NCI-H1105 (cell line): ENCODE measurements around the gene IFNK.
"Not testable (repeated sequence)": the region's sequence is repeated elsewhere in the genome, so short reads cannot be mapped to it uniquely, and the experiment has no call there.

Source experiments
- DNase-seq: peaks from one replicate; lab custom pipeline; 2025; lab: John Stamatoyannopoulos, UW

Gene IFNK

GRCh38 chr9:27524236-27524635, at the start of gene IFNK:
TSS of gene IFNK (plus strand) at chr9:27524290. CDS start at chr9:27524337, 47 bp downstream.
- DNase-seq, result no peak

- DNase-seq, result no peak
Measured at GRCh38 chr9:27474305-27474704, 49.8 kb upstream of the IFNK start.

GRCh38 chr9:27475057-27475595, 49.0 kb upstream of the IFNK start:
- no peak for DNase-seq

GRCh38 chr9:27476870-27477515, 47.1 kb upstream of the IFNK start:
- no peak for DNase-seq

GRCh38 chr9:27478322-27478721, 45.8 kb upstream of the IFNK start:
- no peak for DNase-seq

GRCh38 chr9:27482709-27483108, 41.4 kb upstream of the IFNK start:
- no peak for DNase-seq

GRCh38 chr9:27483576-27483975, 40.5 kb upstream of the IFNK start:
- DNase-seq, result no peak

- no peak for DNase-seq
Measured at GRCh38 chr9:27485158-27485557, 38.9 kb upstream of the IFNK start.

GRCh38 chr9:27487128-27487640, 36.9 kb upstream of the IFNK start:
- no peak for DNase-seq

GRCh38 chr9:27487927-27488326, 36.2 kb upstream of the IFNK start:
- no peak for DNase-seq

- DNase-seq, result no peak
Measured at GRCh38 chr9:27489087-27489876, 34.8 kb upstream of the IFNK start.

- no peak for DNase-seq
Measured at GRCh38 chr9:27491154-27491553, 32.9 kb upstream of the IFNK start.

GRCh38 chr9:27495480-27496134, 28.5 kb upstream of the IFNK start:
- DNase-seq, result no peak

GRCh38 chr9:27496135-27496504, 28.0 kb upstream of the IFNK start:
- no peak for DNase-seq

GRCh38 chr9:27497883-27498417, 26.1 kb upstream of the IFNK start:
- no peak for DNase-seq

- no peak for DNase-seq
Measured at GRCh38 chr9:27499451-27499850, 24.6 kb upstream of the IFNK start.

GRCh38 chr9:27500902-27501301, 23.2 kb upstream of the IFNK start:
- DNase-seq, result not testable (repeated sequence)

- DNase-seq, result no peak
Measured at GRCh38 chr9:27503623-27504022, 20.5 kb upstream of the IFNK start.

- no peak for DNase-seq
Measured at GRCh38 chr9:27504259-27504658, 19.8 kb upstream of the IFNK start.

GRCh38 chr9:27505744-27506161, 18.3 kb upstream of the IFNK start:
- no peak for DNase-seq

- DNase-seq, result no peak
Measured at GRCh38 chr9:27506981-27507380, 17.1 kb upstream of the IFNK start.

- no peak for DNase-seq
Measured at GRCh38 chr9:27510780-27511179, 13.3 kb upstream of the IFNK start.
